GM18508 (cell line): ENCODE data around the gene NYAP2.

ENCODE experiments used
- ATAC-seq: cut with Tn5 transposase; IDR thresholded peaks from one replicate; pipeline ENCODE4 v1.9.1; 2021; ENCODE audit warnings: moderate number of reproducible peaks; ENCODE audit not compliant: insufficient read depth, unreplicated experiment

NYAP2 gene

DNA sequence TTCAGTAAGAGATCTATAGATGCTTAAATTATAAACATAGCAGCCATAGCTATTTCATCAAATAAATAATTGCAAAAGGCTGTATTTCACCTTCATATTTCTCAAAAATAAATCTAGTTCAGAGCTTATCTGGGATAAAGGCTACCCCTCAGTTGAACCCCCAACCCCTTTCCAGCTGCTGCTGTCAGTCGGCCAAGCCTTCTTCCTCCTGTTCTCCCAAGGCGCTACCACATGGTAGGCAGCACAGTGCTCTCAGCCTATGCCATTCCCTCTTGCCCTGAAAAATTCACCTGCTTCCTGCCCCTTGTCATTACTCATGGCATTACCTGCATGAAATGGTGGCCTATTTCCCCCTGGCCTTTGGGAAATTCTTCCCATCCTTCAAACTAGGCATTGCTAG is 136.5 kb downstream of the NYAP2 start:
- ATAC-seq: no peak

DNA sequence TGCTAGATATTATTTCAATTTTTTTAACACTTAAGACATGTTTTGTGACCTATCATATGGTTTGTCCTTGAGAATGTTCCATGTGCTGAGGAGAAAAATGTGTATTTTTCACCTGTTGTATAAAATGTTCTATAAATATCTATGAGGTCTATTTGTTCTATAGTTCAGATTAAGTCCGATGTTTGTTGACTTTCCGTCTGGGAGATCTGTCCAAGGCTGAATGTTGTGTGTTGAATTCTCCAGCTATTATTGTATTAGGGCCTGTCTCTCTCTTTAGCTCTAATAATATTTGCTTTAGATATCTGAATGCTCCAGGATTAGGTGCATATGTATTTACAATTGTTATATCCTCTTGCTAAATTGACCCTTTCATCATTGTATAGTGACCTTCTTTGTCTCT is 144.1 kb downstream of the NYAP2 start:
- no peak for ATAC-seq

DNA sequence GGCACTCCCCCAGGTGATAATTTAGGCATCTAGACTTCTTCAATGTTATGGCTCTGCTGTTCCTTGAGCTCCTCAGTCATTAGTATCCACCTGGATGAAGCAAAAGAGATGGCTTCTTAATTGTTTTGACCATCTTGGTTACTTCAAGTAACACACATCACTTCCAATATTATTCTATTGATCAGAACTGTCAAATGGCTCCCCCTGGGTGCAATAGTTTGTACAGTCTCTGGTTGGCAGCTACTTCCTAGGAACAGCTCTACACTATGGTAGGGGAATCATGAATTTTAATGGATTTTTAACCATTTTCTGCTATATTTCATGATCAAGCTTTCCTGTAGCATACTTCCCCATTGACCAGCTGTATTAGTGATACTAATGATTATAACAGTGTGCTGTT is 157.0 kb downstream of the NYAP2 start:
- ATAC-seq: no peak

DNA sequence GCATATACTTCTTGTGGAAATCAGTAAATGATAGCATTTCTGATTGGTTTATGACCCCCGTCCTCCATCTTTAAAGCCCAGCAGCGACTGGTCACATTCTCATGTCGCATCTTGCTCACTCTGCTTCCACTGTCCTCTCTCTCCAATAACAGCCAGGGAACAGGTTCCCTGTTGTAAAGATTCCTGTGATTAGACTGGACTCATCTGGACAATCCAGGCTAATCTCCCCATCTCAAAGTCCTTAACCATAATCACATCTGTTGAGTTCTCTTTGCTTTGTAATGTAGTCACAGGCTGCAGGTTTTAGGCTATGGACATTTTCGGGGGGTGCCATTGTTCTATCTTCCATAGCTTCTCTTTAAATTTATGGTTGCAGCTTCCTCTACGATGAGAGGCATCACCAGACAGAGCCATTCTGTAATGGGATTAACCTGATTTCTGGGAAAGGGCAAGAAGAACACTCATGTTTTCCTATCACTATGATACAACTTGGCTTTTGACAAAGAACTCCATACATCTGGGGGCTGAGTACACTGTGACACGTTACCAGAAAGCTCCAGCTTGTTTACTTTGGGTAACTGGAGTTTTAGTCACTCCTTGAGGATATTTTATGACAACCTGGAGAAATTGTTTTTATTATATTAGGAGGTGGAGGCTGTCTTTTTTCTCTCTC is 159.0 kb downstream of the NYAP2 start:
- no peak for ATAC-seq

DNA sequence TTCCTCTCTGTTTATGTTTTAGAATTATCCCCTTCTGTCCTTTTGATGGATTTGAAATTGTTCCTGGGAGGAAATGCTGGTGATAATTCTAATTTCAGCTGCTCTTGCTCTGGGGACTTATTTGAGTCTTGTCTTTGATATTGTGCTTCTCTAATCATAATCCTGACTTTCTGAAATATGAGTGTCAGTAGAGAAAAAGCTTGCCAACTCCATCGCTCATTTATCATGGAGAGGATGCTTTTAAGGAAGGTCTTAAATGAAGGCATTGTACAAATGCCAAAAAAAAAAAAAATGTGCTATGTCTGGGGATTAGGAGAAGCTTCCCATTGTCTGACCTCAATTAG is 159.5 kb downstream of the NYAP2 start:
- no peak for ATAC-seq

DNA sequence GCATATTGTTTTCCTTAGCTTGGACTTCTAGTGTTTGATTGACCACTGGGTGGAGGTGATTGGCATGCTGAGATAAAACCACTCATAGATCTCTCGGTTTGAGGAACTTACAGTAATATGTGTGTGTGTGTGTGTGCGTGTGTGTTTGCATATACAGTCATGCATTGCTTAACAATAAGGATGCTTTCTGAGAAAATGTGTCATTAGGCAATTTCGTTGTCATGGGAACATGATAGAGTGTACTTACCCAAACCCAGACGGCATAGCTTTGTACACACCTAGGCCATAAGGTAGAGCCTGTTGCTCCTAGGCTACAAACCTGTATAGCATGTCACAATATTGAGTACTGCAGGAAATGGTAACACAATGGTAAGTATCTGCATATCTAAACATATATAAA is 167.3 kb downstream of the NYAP2 start:
- ATAC-seq: no peak

DNA sequence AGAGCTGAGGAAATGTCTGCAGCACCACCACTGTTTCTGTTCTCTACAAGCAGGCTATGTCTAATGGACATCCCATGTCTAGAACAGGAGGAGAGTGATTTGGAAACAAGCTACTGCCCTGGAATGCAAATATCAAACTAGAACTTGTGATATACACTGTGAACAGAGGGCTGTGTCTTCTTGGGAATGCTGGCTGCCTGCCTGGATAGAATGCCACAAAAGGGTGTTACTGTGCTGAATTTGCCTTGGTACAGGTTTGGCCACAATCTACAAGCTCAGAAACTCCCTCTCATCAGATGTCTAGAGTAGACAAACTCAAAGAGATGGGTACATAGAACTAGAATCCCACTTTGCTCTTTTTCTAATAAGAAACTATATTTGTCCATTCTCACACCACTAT is 170.5 kb downstream of the NYAP2 start:
- no peak for ATAC-seq

DNA sequence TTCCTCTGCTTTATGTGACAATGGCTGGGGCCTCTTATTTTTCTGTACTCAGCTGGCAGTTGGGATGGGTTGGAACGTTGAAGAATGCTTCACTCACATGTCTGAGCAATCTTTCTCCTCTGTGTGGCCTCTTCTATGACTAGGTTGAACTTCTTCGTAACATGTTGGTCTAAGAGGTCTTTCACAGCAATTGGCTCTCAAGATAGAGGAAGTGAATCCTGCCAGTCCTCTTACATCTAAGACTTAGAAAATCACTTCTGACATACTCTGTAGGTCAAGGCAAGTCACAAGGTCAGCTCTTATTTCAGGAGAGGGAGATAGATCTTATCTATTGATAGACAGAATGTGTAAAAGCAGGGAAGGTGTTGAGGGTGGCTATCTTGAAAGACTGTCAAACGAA is 174.1 kb downstream of the NYAP2 start:
- ATAC-seq: no peak

DNA sequence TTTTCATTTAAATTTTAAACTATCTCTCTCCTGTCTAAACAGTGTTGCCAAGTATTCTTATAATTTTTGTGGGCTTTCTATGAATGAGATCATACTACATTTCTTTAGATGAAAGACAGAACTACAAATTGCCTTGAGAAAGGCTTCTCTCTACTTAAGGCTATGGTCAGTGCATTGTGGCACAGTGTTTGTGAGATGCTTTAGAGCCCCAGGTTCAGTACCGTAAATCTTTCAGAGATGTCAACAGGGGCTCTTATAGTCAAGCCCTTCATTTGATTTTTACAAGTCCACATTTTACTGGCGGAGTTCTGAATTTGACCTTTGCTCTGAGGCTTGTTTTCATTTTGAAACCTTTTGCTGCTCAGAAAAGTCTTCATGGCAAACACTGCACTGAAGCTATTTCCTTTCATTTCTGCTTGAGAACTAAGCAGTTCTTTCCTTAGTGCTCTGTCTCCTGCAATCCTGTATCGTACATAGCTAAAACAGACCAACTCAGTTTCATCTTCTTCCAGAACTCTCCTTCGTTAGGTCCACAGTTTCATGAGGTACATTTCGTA is 175.2 kb downstream of the NYAP2 start:
- ATAC-seq: no peak

DNA sequence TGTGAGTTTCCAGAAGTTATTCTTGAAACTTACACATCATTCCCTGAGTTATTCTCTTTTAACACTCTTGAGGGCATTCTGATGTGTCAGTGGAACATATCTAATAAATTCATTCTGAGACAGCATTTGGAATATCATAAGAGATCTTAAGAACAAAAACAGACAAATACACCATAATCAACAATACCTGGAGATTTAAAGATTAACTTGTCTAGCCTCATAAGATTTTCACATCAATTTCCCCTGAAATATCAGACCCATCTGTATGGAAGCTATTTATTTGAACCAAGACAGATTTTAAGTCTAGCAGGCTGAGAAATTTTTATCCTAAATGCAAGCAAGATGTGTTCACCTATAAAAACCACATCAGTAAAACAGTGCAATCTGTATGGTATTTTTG is 181.6 kb downstream of the NYAP2 start:
- ATAC-seq: no peak

DNA sequence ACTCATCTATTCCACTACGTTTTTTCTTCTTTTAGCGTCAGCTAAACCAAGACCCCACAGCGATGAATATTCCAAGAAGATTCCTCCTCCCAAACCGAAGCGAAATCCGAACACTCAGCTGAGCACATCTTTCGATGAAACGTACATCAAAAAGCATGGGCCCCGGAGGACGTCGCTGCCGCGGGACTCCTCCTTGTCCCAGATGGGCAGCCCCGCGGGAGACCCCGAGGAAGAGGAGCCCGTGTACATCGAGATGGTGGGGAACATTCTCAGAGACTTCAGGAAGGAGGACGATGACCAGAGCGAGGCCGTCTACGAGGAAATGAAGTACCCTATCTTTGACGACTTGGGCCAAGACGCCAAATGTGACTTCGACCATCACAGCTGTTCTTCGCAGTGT is 182.4 kb downstream of the NYAP2 start:
- no peak for ATAC-seq

DNA sequence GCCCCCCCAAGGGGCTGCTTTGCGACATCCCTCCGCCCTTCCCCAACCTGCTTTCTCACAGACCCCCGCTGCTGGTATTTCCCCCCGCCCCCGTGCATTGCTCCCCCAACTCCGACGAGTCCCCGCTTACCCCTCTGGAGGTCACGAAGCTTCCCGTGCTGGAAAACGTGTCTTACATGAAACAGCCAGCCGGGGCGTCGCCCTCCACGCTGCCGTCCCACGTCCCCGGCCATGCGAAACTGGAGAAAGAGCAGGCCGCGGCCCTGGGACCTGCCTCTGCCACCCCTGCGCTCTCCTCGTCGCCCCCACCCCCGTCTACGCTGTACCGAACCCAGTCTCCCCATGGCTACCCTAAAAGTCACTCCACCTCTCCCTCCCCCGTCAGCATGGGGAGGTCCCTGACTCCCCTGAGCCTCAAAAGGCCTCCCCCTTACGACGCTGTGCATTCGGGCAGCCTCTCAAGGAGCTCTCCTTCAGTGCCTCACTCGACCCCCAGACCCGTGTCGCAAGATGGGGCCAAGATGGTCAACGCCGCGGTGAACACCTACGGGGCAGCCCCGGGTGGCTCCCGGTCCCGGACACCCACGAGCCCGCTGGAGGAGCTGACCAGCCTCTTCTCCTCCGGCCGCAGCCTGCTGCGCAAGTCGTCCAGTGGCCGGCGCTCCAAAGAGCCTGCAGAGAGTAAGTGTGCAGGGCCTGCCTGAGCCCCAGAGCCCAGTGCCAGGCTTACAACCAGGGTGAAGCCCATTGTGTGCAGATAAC is 183.0 kb downstream of the NYAP2 start:
- ATAC-seq: no peak

DNA sequence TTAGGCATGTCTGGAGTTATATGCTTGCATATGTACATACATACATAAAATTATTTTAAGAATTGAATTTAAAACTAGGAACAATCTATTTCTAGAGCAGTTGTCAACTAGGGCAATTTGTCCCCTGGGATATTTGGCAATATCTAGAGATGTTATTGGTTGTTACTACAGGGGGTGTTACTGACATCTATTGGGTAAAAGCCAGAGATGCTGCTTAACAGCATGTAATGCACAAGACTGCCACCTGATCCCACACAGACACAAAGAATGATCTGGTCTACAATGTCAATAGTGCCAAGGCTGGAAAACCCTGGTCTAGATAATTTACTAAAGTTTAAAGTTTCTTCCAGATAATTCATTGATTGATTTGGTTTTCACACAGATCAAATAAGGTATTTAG is 185.3 kb downstream of the NYAP2 start:
- ATAC-seq: no peak

DNA sequence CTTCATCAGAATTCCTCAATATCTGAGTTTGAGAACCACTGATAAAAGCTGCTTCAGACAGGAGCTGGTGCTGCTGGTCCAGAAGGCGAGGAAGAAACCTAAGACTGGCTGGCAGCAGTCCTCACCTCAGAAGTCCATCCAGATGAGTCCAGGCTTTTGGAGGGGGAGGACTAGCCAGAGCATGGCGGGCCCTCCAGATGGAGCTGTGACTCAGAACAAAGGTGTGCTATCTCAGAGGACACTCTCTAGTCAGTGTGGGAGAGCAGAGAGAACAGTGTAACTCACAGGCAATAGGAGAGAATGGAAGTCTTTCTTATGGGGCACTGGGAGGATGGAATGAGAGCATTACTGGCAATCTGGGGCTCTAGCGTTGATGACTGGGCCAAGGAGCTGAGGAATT is 191.4 kb downstream of the NYAP2 start:
- no peak for ATAC-seq

DNA sequence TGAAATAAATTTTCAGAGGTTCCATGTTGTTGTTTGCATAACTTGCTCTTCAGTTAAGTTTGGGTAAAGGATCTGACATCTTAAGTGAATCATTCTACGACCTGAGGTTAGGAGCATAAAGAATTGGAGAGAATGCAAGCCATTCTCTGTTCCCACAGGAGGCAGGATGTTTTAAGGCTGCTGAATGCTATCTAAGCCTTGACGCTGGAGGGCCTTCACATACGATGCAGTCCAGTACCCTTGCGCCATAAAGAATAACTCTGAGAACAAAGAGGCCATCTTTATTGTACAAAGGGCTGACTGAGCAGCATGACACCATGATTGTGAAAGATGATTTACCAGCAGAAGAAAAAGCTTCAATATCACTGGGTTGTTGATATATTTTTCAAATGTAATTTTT is 198.4 kb downstream of the NYAP2 start:
- no peak for ATAC-seq

DNA sequence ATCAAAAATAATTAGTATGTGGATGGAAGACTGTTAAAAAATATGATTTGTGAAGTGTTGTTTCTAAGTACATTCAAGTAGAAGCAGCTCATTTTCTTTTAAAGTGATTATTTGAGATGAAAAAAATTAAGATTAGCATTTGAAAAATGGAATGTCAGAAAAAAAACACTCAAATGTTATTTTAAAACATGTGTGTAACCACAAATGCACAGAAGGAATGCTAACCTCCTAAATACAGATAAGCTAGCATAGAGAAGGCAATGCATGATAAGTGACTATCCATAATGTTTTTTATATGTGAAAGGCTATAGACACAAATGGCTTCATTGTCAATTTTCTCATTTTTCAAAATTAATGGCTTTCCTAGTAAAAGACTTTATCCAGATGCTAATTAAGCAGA is 198.9 kb downstream of the NYAP2 start:
- ATAC-seq: no peak

DNA sequence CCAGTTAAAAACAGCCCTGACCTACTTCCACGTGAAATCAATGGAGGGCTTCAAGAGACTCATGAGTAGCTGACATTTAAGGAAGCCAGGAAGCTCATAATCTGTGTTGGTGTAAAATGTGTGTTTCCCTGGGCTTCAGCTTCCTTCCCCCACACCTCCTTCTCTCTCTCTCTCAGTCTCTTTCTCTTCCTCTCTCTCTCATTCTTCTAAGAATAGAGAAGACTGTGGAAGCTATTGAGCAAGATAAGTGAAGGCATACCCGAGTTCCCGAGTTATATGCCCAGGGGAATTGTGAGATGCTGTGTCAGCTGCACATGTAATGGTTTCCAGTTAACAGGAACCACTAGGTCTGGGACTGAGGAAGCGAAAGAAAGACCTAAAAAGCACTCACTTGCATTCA is 199.4 kb downstream of the NYAP2 start:
- no peak for ATAC-seq

DNA sequence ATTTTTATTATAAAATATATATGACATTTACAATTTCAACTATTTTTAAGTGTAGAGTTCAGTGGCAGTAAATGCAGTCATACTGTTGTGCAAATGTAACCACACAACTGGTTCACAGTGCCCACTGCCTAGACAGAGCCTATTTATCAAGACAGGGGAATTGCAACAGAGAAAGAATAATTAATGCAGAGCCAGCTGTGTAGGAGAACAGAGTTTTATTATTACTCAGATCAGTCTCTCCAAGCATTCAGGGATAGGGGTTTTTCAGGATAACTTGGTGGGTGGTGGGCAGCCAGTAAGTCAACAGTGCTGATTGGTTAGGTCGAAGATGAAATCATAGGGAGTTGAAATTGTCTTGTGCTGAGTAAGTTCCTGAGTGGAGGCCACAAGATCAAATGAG is 200.3 kb downstream of the NYAP2 start:
- no peak for ATAC-seq

DNA sequence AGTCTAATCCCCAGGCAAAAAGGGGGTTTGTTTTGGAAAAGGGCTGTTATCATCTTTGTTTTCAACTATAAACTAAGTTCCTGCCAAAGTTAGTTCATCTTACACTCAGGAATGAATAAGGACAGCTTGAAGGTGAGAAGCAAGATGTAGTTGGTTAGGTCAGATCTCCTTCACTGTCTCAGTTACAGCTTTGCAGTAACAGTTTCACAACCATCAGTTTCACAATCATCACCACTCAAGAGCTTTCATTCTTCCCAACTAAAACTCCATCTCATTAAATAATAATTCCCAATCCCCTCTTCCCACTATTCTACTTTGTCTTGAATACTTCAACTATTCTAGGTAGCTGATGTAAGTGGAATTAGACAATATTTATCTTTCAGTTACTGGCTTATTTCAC is 200.9 kb downstream of the NYAP2 start:
- no peak for ATAC-seq

DNA sequence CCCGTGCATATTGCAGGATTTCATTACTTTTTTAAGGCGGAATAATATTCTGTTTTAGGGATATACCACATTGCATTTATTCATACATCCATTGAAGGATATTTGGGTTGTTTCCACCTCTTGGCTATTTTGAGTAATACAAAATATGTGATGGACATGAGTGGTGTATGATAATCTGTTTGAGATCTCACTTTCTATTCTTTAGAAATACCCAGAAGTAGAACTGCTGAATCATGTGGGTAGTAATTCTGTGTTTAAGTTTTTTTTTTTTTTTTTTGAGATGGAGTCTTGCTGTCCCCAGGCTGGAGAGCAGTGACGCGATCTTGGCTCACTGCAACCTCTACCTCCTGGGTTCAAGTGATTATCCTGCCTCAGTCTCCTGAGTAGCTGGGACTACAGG is 201.4 kb downstream of the NYAP2 start:
- no peak for ATAC-seq

DNA sequence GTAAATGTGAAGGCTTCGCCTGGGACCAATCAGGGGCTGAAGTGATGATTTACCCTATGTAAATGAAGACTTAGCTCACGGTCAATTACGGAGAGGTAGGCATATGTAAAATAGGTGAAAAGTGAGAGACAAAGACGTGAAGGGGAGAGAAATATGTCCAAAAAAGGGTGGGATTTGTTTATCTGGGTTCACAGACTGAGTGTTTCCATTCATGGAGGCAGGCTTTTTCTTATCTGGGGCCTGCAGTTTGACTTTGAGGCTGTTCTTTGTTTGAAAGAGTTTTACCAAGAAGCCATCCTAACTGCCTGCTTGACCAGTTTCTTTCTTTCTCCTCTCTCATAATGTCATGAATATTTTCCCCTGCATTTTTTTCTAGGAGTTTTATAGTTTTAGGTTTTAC is 202.7 kb downstream of the NYAP2 start:
- no peak for ATAC-seq

DNA sequence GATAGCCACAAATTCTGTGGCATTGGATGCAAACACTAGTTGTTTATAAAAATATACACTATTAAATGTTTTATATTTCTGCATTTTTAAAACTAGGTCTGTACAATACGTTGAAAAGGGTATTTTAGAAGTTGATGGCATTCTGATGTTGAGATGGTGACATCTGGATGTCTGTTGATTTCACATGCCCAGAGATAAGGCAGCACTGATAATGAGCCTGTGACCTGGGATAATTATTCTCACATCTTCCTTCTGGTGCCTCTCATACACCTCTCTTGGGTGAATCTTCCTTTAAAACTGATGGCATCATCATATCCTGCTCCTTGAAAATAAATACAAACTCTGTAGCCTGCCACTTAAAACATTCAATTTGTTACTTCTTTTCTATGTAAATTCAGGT is 208.6 kb downstream of the NYAP2 start:
- ATAC-seq: no peak
